Ishikawa (cell line): ENCODE measurements around the gene SKIC2.

Experiments
- CEBPB ChIP-seq: IDR thresholded peaks from 2 replicates; pipeline ENCODE4 v1.6.1; 2012
- CREB1 ChIP-seq: IDR thresholded peaks from 2 replicates; pipeline ENCODE4 v1.6.1; 2012; ENCODE audit warnings: low read depth
- EGR1 ChIP-seq: IDR thresholded peaks from 2 replicates; pipeline ENCODE4 v1.6.1; 2012
- EP300 ChIP-seq: IDR thresholded peaks from 2 replicates; pipeline ENCODE4 v1.6.1; 2012; ENCODE audit warnings: borderline replicate concordance
- FOXM1 ChIP-seq: IDR thresholded peaks from 2 replicates; pipeline ENCODE4 v1.6.1; 2012; ENCODE audit warnings: low read depth, borderline replicate concordance
- MAX ChIP-seq: IDR thresholded peaks from 2 replicates; pipeline ENCODE4 v1.6.1; 2012
- NFIC ChIP-seq: IDR thresholded peaks from 2 replicates; pipeline ENCODE4 v1.6.1; 2012
- RAD21 ChIP-seq: IDR thresholded peaks from 2 replicates; pipeline ENCODE4 v1.6.1; 2012; ENCODE audit warnings: low read depth
- REST ChIP-seq: IDR thresholded peaks from 2 replicates; pipeline ENCODE4 v1.6.1; 2012; ENCODE audit warnings: low read depth, mild to moderate bottlenecking
- TAF1 ChIP-seq: IDR thresholded peaks from 2 replicates; pipeline ENCODE4 v1.6.1; 2012; ENCODE audit warnings: low read depth, mild to moderate bottlenecking
- TCF12 ChIP-seq: IDR thresholded peaks from 2 replicates; pipeline ENCODE4 v1.6.1; 2012; ENCODE audit warnings: low read depth
- TEAD4 ChIP-seq: IDR thresholded peaks from 2 replicates; pipeline ENCODE4 v1.6.1; 2012
- YY1 ChIP-seq: IDR thresholded peaks from 2 replicates; pipeline ENCODE4 v1.6.1; 2012; ENCODE audit warnings: low read depth
- ZBTB7A ChIP-seq: IDR thresholded peaks from 2 replicates; pipeline ENCODE4 v1.6.1; 2012; ENCODE audit warnings: low read depth
- TF ChIP-seq, protein P1 (sequence below): IDR thresholded peaks from 2 replicates; pipeline ENCODE4 v1.6.1; 2012

The SKIC2 gene

DNA sequence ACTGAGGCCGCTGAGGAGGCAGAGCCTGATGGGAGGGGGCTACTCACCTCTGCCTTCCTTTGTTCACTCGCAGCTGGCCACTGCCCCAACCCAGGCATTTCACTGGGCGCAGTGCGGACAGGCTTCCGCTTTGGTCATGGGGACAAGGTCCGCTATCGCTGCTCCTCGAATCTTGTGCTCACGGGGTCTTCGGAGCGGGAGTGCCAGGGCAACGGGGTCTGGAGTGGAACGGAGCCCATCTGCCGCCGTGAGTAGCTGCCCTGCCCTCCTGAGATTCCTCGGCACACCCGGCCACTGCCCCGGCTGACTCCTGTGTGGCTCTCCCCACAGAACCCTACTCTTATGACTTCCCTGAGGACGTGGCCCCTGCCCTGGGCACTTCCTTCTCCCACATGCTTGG, 25.4 kb upstream of the SKIC2 start:
- TF ChIP-seq RAD21 (no peak), NFIC (no peak)

DNA sequence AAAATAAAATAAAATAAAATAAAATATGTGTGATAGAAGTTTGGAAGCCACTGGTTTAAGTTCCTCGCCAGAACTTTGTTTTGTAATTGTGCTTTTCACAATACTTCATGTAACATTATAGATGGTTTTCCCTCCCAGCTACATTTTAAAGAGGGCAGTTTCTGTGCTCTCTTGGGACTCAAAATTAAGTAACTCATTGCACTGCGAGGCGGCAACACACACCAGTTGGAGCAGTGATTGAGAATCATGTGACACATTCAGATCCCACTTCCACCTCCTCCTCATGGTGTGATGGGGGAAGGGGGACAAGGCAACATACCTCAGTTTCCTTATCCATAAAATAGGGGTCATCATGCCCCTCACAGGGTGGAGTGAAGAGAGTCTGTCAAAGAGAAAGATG, 24.0 kb upstream of the SKIC2 start:
- TF ChIP-seq MAX (no peak), CEBPB (no peak), EGR1 (no peak), ZBTB7A (no peak), RAD21 (no peak), FOXM1 (no peak), EP300 (no peak), TCF12 (no peak), NFIC (no peak), CREB1 (no peak), TEAD4 (no peak)
- TF ChIP-seq, protein P1, sequence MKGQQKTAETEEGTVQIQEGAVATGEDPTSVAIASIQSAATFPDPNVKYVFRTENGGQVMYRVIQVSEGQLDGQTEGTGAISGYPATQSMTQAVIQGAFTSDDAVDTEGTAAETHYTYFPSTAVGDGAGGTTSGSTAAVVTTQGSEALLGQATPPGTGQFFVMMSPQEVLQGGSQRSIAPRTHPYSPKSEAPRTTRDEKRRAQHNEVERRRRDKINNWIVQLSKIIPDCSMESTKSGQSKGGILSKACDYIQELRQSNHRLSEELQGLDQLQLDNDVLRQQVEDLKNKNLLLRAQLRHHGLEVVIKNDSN, result no peak

DNA sequence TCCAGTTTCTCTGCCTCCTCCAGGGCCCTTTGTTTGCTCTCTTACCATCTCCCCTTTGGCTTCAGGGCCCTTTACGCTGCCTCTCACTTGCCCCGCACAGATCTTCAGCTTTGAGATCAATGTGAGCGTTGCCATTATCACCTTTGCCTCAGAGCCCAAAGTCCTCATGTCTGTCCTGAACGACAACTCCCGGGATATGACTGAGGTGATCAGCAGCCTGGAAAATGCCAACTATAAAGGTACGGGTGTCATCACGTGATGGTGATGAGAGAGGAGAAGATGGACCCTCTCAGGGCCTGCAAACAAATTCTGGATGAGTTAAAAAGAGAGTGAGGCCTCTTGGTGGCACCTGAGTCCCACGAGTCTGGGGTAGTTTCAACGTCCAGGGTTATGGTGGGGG, 23.2 kb upstream of the SKIC2 start:
- no peak for TF ChIP-seq NFIC
- no peak for TF ChIP-seq EP300
- TF ChIP-seq TCF12, result no peak
- TF ChIP-seq TEAD4, result no peak
- no peak for TF ChIP-seq RAD21
- no peak for TF ChIP-seq TAF1
- no peak for TF ChIP-seq EGR1
- TF ChIP-seq CEBPB, result no peak
- TF ChIP-seq, protein P1, result no peak
- TF ChIP-seq FOXM1, result no peak
- no peak for TF ChIP-seq REST
- TF ChIP-seq MAX, result no peak
- no peak for TF ChIP-seq ZBTB7A
- no peak for TF ChIP-seq YY1
- TF ChIP-seq CREB1, result no peak

- TF ChIP-seq REST (no peak), TCF12 (no peak), CEBPB (no peak), MAX (no peak), ZBTB7A (no peak), YY1 (no peak), NFIC (no peak)
- TF ChIP-seq, protein P1, result no peak
Observed at GRCh38 chr6:31940256-31940664, 18.7 kb upstream of the SKIC2 start.

DNA sequence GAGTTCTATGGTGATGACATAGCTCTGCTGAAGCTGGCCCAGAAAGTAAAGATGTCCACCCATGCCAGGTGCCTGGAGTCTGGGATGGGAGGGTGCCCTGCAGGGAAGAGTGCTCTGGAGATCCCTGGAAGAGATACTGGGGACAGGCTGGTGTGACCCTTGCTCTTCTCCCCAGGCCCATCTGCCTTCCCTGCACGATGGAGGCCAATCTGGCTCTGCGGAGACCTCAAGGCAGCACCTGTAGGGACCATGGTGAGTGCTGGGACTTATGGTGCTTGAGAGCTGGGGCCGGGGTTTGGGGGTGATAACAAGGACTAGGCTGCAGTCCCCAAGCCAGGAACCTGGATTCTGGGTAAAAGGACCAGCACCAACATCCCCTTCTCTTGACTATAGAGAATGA, 15.2 kb upstream of the SKIC2 start:
- TF ChIP-seq TCF12 (no peak), ZBTB7A (no peak), NFIC (no peak), FOXM1 (no peak), EP300 (no peak), RAD21 (no peak)

GRCh38 chr6:31945154-31945506, 13.8 kb upstream of the SKIC2 start:
- no peak for TF ChIP-seq MAX
